SK-N-SH (cell line): ENCODE measurements around the gene MAP3K6. TPM values are rescaled to one million over a fixed set of nuclear protein-coding genes. Genes with fewer than 3 reads are reported as not detected.

Experiments used
- CTCF ChIA-PET: fragments of 300-600, 350-600 bp; formaldehyde crosslinking; extraction: SDS; loops from one replicate; lab custom pipeline; 2021; lab: Yijun Ruan, JAX
- POLR2A ChIA-PET: fragments of 350-600 bp; sonication (Branson Sonifier 250); formaldehyde crosslinking; extraction: SDS; loops from one replicate; lab custom pipeline; 2020; ENCODE audit warnings: antibody characterized with exemption, inconsistent platforms; lab: Yijun Ruan, JAX
- DNase-seq: peaks from one replicate; pipeline ENCODE4 v3.0.0; 2012
- H2AFZ ChIP-seq: fragments of 200-600 bp; sonication (generic); 2 replicates; pipeline ENCODE4 v1.8.1; 2016; ENCODE audit warnings: antibody characterized with exemption, mild to moderate bottlenecking, low read depth
- H3F3A ChIP-seq: fragments of 200-600 bp; sonication (generic); replicated peaks from 2 replicates; pipeline ENCODE3; 2016; ENCODE audit warnings: antibody characterized with exemption, mild to moderate bottlenecking; ENCODE audit not compliant: insufficient read depth
- H3K27ac ChIP-seq, 2 experiments: fragments of 200-500 bp in 1 of 2; fragments of 200-600 bp in 1 of 2; sonication (Bioruptor generic) in 1 of 2; sonication (generic), shearing (Covaris generic) in 1 of 2; 2 replicates each; pipeline versions ENCODE4 v1.5.1 to v1.6.1; 2014 to 2016; ENCODE audit warnings: low read depth in 2 of 2, inconsistent platforms in 1 of 2, low read length in 1 of 2, mild to moderate bottlenecking in 1 of 2, mixed read lengths in 1 of 2
- H3K27me3 ChIP-seq: fragments of 200-600 bp; sonication (generic), shearing (Covaris generic); 2 replicates; pipeline ENCODE4 v1.6.1; 2016; ENCODE audit warnings: mixed run types; ENCODE audit not compliant: insufficient read depth
- H3K36me3 ChIP-seq, 2 experiments: fragments of 200-500 bp in 1 of 2; fragments of 200-600 bp in 1 of 2; sonication (Bioruptor generic) in 1 of 2; sonication (generic) in 1 of 2; replicated peaks in 1 of 2; 2 replicates each; pipeline versions ENCODE3 to v1.5.1; 2014 to 2016; ENCODE audit warnings: low read length in 1 of 2, mild to moderate bottlenecking in 1 of 2; ENCODE audit not compliant: insufficient read depth in 2 of 2, control insufficient read depth in 1 of 2
- H3K4me1 ChIP-seq, 2 experiments: fragments of 200-500 bp in 1 of 2; fragments of 200-600 bp in 1 of 2; sonication (Bioruptor generic) in 1 of 2; sonication (generic), shearing (Covaris generic) in 1 of 2; 2 replicates each; pipeline versions ENCODE4 v1.5.1 to v1.6.1; 2014 to 2016; ENCODE audit warnings: low read depth in 1 of 2, low read length in 1 of 2, mixed run types in 1 of 2; ENCODE audit not compliant: insufficient read depth in 2 of 2, control insufficient read depth in 1 of 2
- H3K4me2 ChIP-seq: fragments of 200-600 bp; sonication (generic), shearing (Covaris generic); 2 replicates; pipeline ENCODE4 v1.6.1; 2017; ENCODE audit warnings: mixed run types
- H3K4me3 ChIP-seq, 2 experiments: fragments of 200-500 bp in 1 of 2; fragments of 200-600 bp in 1 of 2; sonication (Bioruptor generic) in 1 of 2; sonication (generic), shearing (Covaris generic) in 1 of 2; 2 replicates each; pipeline versions ENCODE4 v1.5.1 to v1.8.1; 2014 to 2016; ENCODE audit warnings: low read depth in 2 of 2, inconsistent platforms in 1 of 2, low read length in 1 of 2, mild to moderate bottlenecking in 1 of 2, mixed read lengths in 1 of 2, moderate library complexity in 1 of 2
- H3K79me2 ChIP-seq: fragments of 200-600 bp; sonication (generic); 2 replicates; pipeline ENCODE4 v1.8.1; 2017; ENCODE audit warnings: mild to moderate bottlenecking; ENCODE audit not compliant: insufficient read depth
- H3K9ac ChIP-seq: fragments of 200-600 bp; sonication (generic); 2 replicates; pipeline ENCODE4 v1.6.1; 2017; ENCODE audit warnings: mixed run types
- H3K9me2 ChIP-seq: fragments of 200-600 bp; sonication (generic); 2 replicates; pipeline ENCODE4 v1.6.1; 2017; ENCODE audit warnings: mixed run types
- H3K9me3 ChIP-seq: fragments of 200-600 bp; sonication (generic); 2 replicates; pipeline ENCODE4 v1.6.1; 2017; ENCODE audit warnings: mixed run types, mild to moderate bottlenecking, moderate library complexity
- H4K20me1 ChIP-seq: fragments of 200-600 bp; sonication (generic); 2 replicates; pipeline ENCODE4 v1.6.1; 2017; ENCODE audit warnings: mild to moderate bottlenecking, mixed run types; ENCODE audit not compliant: insufficient read depth
- ELF1 ChIP-seq: IDR thresholded peaks from 2 replicates; pipeline ENCODE4 v1.4.0; 2012
- EP300 ChIP-seq, 2 experiments: IDR thresholded peaks; 2 replicates each; pipeline versions ENCODE4 v1.4.0 to v1.6.1; 2012; ENCODE audit warnings: borderline replicate concordance in 1 of 2, low read depth in 1 of 2, low read length in 1 of 2
- FOSL2 ChIP-seq: IDR thresholded peaks from 2 replicates; pipeline ENCODE4 v1.4.0; 2012; ENCODE audit warnings: low read depth, mild to moderate bottlenecking, moderate library complexity, borderline replicate concordance
- FOXJ3 ChIP-seq: sonication (generic); formaldehyde crosslinking; IDR thresholded peaks from 2 replicates; pipeline ENCODE4 v1.5.1; 2020; ENCODE audit warnings: mild to moderate bottlenecking, missing genetic modification reagents
- GABPA ChIP-seq: IDR thresholded peaks from 2 replicates; pipeline ENCODE4 v1.4.0; 2012; ENCODE audit warnings: low read depth, mild to moderate bottlenecking
- GATA2 ChIP-seq: sonication (generic); formaldehyde crosslinking; IDR thresholded peaks from 2 replicates; pipeline ENCODE4 v1.5.0; 2020; ENCODE audit warnings: mild to moderate bottlenecking, missing genetic modification reagents
- MEF2A ChIP-seq: IDR thresholded peaks from 2 replicates; pipeline ENCODE4 v1.4.0; 2012; ENCODE audit warnings: low read depth, borderline replicate concordance
- MXI1 ChIP-seq: IDR thresholded peaks from 2 replicates; pipeline ENCODE4 v1.6.1; 2012; ENCODE audit warnings: mild to moderate bottlenecking, low read depth, low read length, improper control_type of control experiment
- NFIC ChIP-seq: IDR thresholded peaks from 2 replicates; pipeline ENCODE4 v1.4.0; 2012; ENCODE audit warnings: borderline replicate concordance
- POLR2AphosphoS5 ChIP-seq: IDR thresholded peaks from 2 replicates; pipeline ENCODE4 v1.6.1; 2012; ENCODE audit warnings: low read depth, low read length
- RAD21 ChIP-seq: IDR thresholded peaks from 2 replicates; pipeline ENCODE4 v1.6.1; 2012; ENCODE audit warnings: mild to moderate bottlenecking, low read length
- SIN3A ChIP-seq: IDR thresholded peaks from 2 replicates; pipeline ENCODE4 v1.6.1; 2012; ENCODE audit warnings: low read depth, mild to moderate bottlenecking, low read length, moderate library complexity, borderline replicate concordance
- TEAD4 ChIP-seq: IDR thresholded peaks from 2 replicates; pipeline ENCODE4 v1.4.0; 2012; ENCODE audit warnings: mild to moderate bottlenecking, borderline replicate concordance; ENCODE audit not compliant: insufficient read depth
- WGBS: methylation state at CpG from one replicate; pipeline ENCODE4 v1.1.6; 2017; ENCODE audit warnings: low lambda C conversion rate; 5-methylcytosine and 5-hydroxymethylcytosine counted together
- polyA plus RNA-seq, 3 experiments: library from polyadenylated mRNA; depleted of rRNA; stranded (reverse); fragments of >200 nt; gene quantifications; 2 replicates each; pipeline ENCODE4 v1.2.3, GENCODE V29; 2012
- TF ChIP-seq, protein P1 (sequence below): fragments of 150-350 bp; IDR thresholded peaks from 2 replicates; pipeline ENCODE4 v1.6.1; 2016; ENCODE audit warnings: mild to moderate bottlenecking, low read depth, low read length
- TF ChIP-seq, protein P2 (sequence below): fragments of 150-350 bp; IDR thresholded peaks from 2 replicates; pipeline ENCODE4 v1.6.1; 2017; ENCODE audit warnings: antibody characterized with exemption, low read length, low read depth, borderline replicate concordance
- TF ChIP-seq, protein P3 (sequence below): IDR thresholded peaks from 2 replicates; pipeline ENCODE4 v1.4.0; 2012; ENCODE audit warnings: low read depth, borderline replicate concordance

The MAP3K6 gene
- polyA plus RNA-seq, 1 of the 3 experiments (the other 2 are of a cell fraction) = 17.3 TPM

DNA sequence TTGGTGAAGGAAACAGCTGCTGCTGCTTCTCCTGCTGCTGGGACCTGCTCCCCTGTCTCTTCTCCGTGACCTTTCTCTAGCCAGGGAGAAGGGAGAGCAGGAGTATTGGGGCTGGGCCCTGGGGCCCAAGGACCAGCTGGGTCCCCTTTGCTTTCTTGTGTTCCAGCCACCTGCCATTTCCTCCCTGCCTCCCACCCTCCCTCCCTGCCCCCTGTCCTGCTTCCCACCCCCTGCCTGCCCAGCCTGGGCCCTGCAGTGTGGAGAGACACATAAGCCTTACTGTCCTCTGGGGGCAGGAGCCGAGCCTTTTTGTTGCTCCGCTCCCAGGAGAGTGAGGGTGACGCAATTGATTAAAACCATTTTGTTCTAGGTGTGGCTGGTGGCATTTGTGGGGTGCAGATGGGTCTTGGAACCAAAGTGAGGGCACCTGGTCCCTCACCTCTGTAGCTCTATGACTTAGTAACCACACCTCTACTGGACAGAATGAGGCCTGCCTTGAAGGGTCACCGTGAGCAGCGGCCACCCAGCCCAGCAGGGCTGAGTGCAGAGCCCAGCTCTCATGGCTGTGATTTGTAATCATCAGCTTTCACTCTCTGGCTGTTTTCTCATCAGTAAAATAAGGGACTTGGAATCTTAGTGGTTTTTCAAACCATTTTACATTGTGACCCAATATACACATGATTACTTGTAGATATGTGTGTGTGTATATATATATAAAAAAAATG, 58.7 kb downstream of the MAP3K6 start:
- CTCF ChIA-PET = interaction anchor here (1.0 to 23.3 kb wide), 10 partner anchors 8 to 355 kb away, joined by 3 to 731 read pairs (median 6); partner anchors contain the start of genes CD164L2 and GPR3
- H3K9me2 ChIP-seq = no peaks in the 10 kb centered on the region

GRCh38 chr1:27306892-27307761, 59.6 kb downstream of the MAP3K6 start:
- Histone ChIP-seq H3K79me2 (no peaks in the 10 kb centered on the region), H4K20me1 (no peaks in the 10 kb centered on the region), H3K9ac (no peak overlapping the region), H2AFZ (no peak overlapping the region), H3K4me3 (no peak overlapping the region), H3K9me2 (no peaks in the 10 kb centered on the region), H3K27me3 (no peaks in the 10 kb centered on the region), H3K4me2 (no peak overlapping the region), H3F3A (peaks cover 2% of the 10 kb centered on the region), H3K9me3 (no peaks in the 10 kb centered on the region), H3K27ac (no peak overlapping the region), H3K36me3 (peaks cover 0 to 13% of the 10 kb centered on the region in 2 experiments), H3K4me1 (no peaks in the 10 kb centered on the region)
- WGBS = 93% methylated on average over 10 of the region's 11 CpGs
- CTCF ChIA-PET = interaction anchor here (0.9 to 23.3 kb wide), 11 partner anchors 8 to 356 kb away, joined by 3 to 731 read pairs (median 5); partner anchors contain the start of genes CD164L2 and GPR3
- POLR2A ChIA-PET = no interaction called here
- DNase-seq = no peak
- no peak for TF ChIP-seq POLR2AphosphoS5
- no peak for TF ChIP-seq FOSL2
- no peak for TF ChIP-seq ELF1
- no peak for TF ChIP-seq SIN3A
- no peak for TF ChIP-seq EP300 (IDR thresholded peaks at IDR 0.05; ENCODE audit: borderline replicate concordance in 1 of 2, low read depth in 1 of 2, low read length in 1 of 2)
- TF ChIP-seq, protein P1, sequence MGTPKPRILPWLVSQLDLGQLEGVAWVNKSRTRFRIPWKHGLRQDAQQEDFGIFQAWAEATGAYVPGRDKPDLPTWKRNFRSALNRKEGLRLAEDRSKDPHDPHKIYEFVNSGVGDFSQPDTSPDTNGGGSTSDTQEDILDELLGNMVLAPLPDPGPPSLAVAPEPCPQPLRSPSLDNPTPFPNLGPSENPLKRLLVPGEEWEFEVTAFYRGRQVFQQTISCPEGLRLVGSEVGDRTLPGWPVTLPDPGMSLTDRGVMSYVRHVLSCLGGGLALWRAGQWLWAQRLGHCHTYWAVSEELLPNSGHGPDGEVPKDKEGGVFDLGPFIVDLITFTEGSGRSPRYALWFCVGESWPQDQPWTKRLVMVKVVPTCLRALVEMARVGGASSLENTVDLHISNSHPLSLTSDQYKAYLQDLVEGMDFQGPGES = no peak
- no peak for TF ChIP-seq RAD21
- TF ChIP-seq TEAD4 = no peak
- no peak for TF ChIP-seq GATA2
- TF ChIP-seq, protein P2, sequence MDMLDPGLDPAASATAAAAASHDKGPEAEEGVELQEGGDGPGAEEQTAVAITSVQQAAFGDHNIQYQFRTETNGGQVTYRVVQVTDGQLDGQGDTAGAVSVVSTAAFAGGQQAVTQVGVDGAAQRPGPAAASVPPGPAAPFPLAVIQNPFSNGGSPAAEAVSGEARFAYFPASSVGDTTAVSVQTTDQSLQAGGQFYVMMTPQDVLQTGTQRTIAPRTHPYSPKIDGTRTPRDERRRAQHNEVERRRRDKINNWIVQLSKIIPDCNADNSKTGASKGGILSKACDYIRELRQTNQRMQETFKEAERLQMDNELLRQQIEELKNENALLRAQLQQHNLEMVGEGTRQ = no peak
- no peak for TF ChIP-seq NFIC

More for the DNA sequence above, 58.7 kb downstream of the MAP3K6 start:
- WGBS = 97% methylated on average over 6 of the region's 6 CpGs
- H3K4me2 ChIP-seq = no peak overlapping the region
- H3K27me3 ChIP-seq = no peaks in the 10 kb centered on the region
- peaks cover 0 to 12% of the 10 kb centered on the region in 2 experiments for H3K36me3 ChIP-seq
- no peak overlapping the region for H3K9ac ChIP-seq
- no peak for TF ChIP-seq FOXJ3 (CRISPR knock-in tag)
- no peak for TF ChIP-seq MXI1
- no peak for TF ChIP-seq GABPA
- TF ChIP-seq, protein P3, sequence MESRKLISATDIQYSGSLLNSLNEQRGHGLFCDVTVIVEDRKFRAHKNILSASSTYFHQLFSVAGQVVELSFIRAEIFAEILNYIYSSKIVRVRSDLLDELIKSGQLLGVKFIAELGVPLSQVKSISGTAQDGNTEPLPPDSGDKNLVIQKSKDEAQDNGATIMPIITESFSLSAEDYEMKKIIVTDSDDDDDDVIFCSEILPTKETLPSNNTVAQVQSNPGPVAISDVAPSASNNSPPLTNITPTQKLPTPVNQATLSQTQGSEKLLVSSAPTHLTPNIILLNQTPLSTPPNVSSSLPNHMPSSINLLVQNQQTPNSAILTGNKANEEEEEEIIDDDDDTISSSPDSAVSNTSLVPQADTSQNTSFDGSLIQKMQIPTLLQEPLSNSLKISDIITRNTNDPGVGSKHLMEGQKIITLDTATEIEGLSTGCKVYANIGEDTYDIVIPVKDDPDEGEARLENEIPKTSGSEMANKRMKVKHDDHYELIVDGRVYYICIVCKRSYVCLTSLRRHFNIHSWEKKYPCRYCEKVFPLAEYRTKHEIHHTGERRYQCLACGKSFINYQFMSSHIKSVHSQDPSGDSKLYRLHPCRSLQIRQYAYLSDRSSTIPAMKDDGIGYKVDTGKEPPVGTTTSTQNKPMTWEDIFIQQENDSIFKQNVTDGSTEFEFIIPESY = no peak
- TF ChIP-seq FOSL2 = no peak
- TF ChIP-seq, protein P2 = no peak
- TF ChIP-seq MEF2A = no peak
- TF ChIP-seq, all 33 proteins: peak for 0
- Histone ChIP-seq H3K27ac (no peak overlapping the region), H2AFZ (no peak overlapping the region), H3K4me3 (no peak overlapping the region), H3F3A (peaks cover 5% of the 10 kb centered on the region), H3K9me3 (no peaks in the 10 kb centered on the region), H3K4me1 (no peaks in the 10 kb centered on the region), H4K20me1 (no peaks in the 10 kb centered on the region), H3K79me2 (no peaks in the 10 kb centered on the region)
- POLR2A ChIA-PET = no interaction called here
- DNase-seq = no peak
